Activated CD8-positive, alpha-beta memory T cell treated with anti-CD3 and anti-CD28 coated beads, Interleukin-2, amount 50 U/mL, for 1 hour (primary cell): ENCODE measurements around the gene TFR2.

Experiments used
- DNase-seq: peaks from one replicate; pipeline ENCODE4 v3.0.0-alpha.2; 2020; ENCODE audit errors: extremely low read depth

The TFR2 gene

GRCh38 chr7:100641463-100641859 is at the start of gene TFR2:
Gene TFR2, minus strand, starts transcription at chr7:100641552. Its CDS starts 43 bp downstream, at chr7:100641509.
- no peak for DNase-seq

GRCh38 chr7:100689230-100690135 is 48.1 kb upstream of the TFR2 start:
- DNase-seq, result no peak

GRCh38 chr7:100688326-100688860 is 47.0 kb upstream of the TFR2 start:
- no peak for DNase-seq

GRCh38 chr7:100687751-100688300 is 46.5 kb upstream of the TFR2 start:
- DNase-seq, result no peak

- DNase-seq, result no peak
Observed at GRCh38 chr7:100687261-100687660, 45.9 kb upstream of the TFR2 start.

GRCh38 chr7:100686822-100687211 is 45.5 kb upstream of the TFR2 start:
- no peak for DNase-seq

- DNase-seq, result no peak
Observed at GRCh38 chr7:100686201-100686821, 45.0 kb upstream of the TFR2 start.

GRCh38 chr7:100685631-100686145 is 44.3 kb upstream of the TFR2 start:
- DNase-seq, result no peak

- DNase-seq, result no peak
Observed at GRCh38 chr7:100685049-100685605, 43.8 kb upstream of the TFR2 start.

GRCh38 chr7:100684534-100685042 is 43.2 kb upstream of the TFR2 start:
- DNase-seq, result no peak

- no peak for DNase-seq
Observed at GRCh38 chr7:100683659-100684533, 42.5 kb upstream of the TFR2 start.

- DNase-seq, result no peak
Observed at GRCh38 chr7:100682991-100683658, 41.8 kb upstream of the TFR2 start.

- DNase-seq, result no peak
Observed at GRCh38 chr7:100682228-100682741, 40.9 kb upstream of the TFR2 start.

- no peak for DNase-seq
Observed at GRCh38 chr7:100681491-100682227, 40.3 kb upstream of the TFR2 start.

GRCh38 chr7:100680576-100681271 is 39.4 kb upstream of the TFR2 start:
- no peak for DNase-seq

GRCh38 chr7:100679927-100680575 is 38.7 kb upstream of the TFR2 start:
- DNase-seq, result no peak

- no peak for DNase-seq
Observed at GRCh38 chr7:100679129-100679926, 38.0 kb upstream of the TFR2 start.
